ENCODE results near the gene RYR1.
"Not testable (repeated sequence)": the region's sequence is repeated elsewhere in the genome, so short reads cannot be mapped to it uniquely, and the experiment has no call there.

Gene RYR1

DNA sequence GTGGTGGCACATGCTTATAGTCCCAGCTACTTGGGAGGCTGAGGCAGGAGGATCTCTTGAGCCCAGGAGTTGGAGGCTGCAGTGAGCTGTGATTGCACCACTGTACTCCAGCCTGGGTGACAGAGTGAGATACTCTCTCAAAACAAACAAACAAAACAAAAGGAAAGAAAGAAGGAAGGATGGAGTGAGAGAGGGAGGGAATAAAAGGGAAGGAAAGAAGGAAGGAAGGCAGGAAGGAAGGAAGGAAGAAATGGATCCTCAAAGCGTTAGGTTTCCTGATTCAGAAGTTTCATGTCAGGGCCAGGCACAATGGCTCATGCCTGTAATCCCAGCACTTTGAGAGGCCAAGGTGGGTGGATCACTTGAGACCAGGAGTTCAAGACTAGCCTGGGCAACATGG lies 84.5 kb downstream of the RYR1 start:
- DNase-seq = not testable (repeated sequence)

DNA sequence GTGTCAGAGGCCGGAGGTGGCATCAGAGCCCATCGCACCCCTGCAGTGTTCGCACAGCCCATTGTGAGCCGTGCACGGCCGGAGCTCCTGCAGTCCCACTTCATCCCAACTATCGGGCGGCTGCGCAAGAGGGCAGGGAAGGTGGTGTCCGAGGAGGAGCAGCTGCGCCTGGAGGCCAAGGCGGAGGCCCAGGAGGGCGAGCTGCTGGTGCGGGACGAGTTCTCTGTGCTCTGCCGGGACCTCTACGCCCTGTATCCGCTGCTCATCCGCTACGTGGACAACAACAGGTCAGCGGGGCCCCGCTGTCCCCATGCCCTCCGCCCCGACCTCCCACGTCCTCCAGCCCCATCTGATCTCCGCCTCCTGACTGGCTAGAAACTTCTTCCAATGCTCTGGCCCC lies 85.7 kb downstream of the RYR1 start:
- no peak for DNase-seq

DNA sequence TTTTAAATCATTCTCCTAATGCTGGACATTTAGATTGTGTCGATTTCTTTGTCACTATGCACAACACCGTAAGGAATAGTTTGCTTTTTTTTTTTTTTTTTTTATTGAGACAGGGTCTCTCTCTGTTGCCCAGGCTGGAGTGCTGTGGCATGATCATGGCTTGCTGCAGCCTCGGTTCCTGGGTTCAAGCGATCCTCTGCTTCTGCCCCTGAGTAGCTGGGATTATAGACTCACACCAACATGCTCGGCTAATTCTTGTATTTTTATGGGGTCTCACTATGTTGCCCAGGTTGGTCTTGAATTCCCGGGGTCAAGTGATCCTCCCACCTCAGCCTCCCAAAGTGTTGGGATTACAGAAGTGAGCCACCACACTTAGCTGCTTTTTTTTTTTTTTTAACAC lies 86.5 kb downstream of the RYR1 start:
- DNase-seq = no peak

DNA sequence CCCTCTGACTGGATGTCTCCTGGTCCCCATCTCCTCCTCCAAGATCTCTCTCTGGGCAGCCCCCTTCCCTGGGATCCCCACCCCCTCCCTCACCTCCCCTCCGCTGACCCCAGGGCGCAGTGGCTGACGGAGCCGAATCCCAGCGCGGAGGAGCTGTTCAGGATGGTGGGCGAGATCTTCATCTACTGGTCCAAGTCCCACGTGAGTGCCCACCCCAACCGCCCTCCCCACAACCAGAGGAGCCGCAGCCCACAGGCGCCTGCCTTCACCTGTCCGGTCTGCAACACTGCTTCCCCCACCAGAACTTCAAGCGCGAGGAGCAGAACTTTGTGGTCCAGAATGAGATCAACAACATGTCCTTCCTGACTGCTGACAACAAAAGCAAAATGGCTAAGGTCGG lies 89.4 kb downstream of the RYR1 start:
- no peak for DNase-seq

DNA sequence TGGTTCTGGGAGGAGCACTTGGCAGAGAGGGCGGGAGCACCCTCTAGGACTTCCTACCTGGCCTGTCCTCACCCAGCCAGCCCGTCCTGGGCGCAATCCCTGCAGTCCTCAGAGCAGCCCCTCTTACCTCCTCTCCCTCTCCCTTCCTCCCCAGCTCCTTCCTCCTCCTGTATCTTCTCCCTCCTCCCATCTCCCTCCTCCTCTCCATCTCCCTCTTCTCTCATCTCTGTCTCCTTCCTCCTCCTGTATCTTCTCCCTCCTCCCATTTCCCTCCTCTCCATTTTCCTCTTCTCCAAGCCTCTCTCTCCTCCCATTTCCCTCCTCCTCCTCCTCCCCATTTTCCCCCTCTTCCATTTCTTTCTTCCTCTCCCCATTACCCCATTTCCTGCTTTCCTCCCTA lies 89.8 kb downstream of the RYR1 start:
- DNase-seq = no peak

DNA sequence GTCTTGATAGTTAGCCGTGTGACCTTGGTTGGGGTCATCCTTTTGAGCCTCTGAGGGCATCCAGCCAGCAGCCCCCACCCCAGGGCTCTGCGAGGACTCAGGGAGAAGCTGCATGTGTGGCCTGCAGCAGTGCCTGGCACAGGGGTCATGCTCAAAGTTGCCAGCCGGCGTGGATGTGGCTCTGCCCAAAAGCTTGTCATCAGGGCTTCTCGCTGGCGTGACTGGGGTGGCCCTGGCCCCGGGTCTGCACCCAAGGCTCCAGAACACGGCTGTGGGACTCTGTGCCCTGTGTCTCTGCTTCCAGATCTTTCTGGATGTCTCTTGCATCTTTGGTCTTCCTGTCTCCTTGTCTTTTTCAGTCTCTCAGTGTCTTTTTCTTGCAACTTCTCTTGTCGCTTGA lies 90.9 kb downstream of the RYR1 start:
- no peak for DNase-seq

DNA sequence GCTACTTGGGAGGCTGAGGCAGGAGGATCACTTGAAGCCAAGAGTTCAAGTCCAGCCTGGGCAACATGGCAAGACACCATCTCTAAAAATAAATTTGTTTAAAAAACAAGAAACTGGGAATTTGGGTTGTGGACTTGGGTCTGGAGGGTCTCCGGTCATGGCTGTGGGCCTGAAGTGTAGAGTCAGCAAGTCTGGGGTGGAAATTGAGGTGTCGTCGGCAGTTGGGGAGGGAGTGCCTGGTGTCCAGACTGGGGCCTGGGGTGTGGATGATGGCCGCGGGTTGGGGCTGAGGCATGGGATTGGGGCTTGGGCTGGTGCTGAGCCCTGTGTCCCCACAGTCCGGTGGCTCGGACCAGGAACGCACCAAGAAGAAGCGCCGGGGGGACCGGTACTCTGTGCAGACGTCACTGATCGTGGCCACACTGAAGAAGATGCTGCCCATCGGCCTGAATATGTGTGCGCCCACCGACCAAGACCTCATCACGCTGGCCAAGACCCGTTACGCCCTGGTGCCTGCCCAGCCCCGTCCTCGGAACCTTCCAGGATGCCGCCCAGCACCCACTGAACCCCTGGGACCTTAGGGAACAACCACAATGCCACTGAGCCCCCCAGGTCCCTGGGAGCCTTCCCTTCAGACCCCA lies 91.6 kb downstream of the RYR1 start:
- no peak for DNase-seq

DNA sequence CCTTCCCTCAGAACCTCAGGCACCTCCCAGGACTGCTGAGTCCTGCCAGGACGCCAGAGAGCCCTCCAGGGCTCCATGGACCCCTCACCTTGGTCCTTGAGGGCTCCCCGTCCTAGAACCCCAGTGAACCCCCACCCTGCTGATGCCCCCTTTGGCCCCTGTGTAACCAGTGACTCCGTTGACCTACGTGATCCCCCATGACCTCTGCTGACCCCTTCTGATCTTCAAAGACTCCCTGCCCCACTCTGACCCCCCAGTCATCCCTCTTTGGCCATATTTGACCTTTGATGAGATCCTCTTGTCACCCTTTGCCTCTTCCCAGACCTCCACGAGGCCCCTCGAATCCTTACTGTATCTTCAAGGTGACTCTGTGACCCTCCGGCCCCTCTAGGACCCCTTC lies 92.9 kb downstream of the RYR1 start:
- DNase-seq = no peak

DNA sequence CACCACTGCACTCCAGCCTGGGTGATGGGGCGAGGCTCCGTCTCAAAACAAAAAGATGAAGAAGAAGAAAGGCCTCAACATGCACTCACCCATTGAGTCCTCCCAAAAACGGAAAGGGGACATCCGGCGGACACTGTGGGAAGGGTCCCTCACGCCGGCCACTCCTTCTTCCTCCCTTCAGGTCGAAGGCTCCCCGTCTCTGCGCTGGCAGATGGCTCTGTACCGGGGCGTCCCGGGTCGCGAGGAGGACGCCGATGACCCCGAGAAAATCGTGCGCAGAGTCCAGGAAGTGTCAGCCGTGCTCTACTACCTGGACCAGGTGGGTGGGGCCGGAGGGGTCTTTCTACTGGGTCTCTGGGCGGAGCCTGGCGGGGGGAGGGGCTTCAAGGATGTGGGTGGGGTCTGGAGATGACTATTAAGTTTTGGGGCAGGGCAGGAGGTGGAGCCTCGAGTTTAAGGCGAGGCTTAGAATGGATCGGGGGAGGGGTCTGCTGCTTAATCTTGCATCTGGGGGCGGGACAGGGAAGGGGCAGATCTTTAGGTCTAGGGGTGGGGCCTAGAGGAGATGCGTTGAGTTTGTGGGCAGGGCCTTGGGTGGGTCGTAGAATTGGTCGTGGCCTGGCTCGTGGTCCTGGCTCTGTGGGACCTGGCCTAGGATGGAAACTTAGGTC lies 94.1 kb downstream of the RYR1 start:
- no peak for DNase-seq

DNA sequence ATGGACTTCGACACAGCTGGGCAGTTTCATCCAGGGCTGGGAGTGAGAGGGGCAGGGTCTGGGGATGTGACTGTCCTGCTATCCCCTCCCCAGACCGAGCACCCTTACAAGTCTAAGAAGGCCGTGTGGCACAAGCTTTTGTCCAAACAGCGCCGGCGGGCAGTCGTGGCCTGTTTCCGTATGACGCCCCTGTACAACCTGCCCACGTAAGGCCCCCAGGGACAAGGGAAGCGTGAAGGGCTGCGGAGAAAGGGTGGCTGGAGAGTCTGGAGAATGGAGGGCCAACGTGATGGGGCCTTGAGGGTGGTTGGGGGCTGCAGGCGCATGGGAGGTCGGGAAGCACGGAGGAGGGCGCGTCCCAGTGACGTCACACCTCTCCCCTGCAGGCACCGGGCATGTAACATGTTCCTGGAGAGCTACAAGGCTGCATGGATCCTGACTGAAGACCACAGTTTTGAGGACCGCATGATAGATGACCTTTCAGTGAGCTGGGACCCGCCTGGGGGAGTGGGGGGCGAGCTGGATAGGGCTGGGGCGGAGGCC lies 94.8 kb downstream of the RYR1 start:
- DNase-seq = no peak

DNA sequence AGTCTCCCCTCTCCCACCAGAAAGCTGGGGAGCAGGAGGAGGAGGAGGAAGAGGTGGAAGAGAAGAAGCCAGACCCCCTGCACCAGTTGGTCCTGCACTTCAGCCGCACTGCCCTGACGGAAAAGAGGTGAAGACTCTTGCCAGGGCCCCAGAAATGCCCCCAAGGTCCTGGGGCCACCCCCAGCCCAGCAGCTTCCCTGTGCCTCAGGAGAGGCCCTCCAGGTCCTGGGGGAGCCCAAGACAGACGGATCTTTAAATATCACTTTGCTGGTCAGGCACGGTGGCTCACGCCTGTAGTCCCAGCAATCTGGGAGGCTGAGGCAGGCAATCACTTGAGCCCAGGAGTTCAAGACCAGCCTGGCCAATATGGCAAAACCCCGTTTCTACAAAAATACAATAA lies 95.4 kb downstream of the RYR1 start:
- no peak for DNase-seq

DNA sequence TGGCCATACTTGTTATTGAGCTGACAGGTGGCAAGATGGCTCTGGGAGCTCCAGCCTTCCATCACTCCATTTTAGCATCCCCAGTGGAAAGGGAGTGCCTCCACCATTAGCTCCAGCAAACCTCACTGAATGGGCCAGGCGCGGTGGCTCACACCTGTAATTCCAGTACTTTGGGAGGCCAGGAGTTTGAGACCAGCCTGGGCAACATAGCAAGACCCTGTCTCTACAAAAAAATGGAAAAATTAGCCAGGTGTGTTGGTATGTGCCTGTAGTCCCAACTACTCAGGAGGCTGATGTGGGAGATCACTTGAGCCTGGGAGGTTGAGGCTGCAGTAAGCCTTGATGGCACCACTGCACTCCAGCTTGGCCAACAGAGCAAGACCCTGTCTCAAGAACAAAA lies 98.0 kb downstream of the RYR1 start:
- DNase-seq = no peak

DNA sequence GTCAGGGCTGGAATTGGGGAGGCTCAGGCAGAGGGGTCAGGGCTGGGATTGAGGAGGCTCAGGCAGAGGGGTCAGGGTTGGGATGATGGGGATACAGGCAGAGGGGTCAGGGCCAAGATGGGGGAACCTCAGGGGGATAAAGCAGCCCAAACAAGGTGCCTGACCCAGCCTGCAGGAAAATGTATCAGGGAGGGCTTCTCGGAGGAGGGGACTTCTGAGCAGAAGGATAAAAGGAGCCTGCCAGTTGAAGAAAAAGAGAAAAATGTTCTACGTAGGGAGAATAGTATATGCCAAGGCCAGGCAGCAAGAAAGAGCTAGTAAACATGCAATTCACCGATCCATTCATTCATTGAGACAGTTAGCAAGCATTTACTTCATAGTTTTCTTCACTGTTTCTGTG lies 99.4 kb downstream of the RYR1 start:
- no peak for DNase-seq

DNA sequence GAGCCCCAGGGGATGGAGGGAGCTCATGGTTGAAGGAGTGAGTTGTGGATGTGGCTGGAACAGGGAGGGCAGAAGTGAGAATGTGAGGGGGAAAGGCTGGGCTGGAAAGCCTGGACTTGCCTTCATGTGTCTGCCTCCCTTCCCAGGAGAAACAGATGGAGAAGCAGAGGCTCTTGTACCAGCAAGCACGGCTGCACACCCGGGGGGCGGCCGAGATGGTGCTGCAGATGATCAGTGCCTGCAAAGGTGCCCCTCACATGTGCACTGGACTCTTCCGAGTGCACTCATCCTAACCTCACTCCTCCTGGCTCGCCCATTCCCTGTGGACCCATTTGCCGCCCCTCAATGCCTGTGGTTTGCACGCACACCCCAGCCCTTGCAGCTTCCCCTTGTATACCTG lies 101.1 kb downstream of the RYR1 start:
- no peak for DNase-seq

DNA sequence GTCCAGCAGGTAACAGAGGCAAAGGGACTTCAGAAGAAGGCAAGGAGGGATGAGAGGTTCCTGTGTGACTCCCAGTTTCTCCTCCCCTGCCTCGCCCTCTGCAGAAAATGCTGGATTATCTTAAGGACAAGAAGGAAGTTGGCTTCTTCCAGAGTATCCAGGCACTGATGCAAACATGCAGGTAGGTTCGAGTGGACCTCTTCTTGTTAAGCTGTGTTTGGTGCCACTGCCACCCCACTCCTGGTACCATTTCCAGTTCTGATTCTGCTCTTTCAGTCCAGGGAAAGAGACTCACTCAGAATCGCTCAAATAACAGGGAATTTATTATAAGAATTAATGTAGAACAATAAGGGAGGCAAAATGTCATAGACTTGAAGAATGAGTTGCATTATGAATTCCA lies 101.7 kb downstream of the RYR1 start:
- DNase-seq = no peak

DNA sequence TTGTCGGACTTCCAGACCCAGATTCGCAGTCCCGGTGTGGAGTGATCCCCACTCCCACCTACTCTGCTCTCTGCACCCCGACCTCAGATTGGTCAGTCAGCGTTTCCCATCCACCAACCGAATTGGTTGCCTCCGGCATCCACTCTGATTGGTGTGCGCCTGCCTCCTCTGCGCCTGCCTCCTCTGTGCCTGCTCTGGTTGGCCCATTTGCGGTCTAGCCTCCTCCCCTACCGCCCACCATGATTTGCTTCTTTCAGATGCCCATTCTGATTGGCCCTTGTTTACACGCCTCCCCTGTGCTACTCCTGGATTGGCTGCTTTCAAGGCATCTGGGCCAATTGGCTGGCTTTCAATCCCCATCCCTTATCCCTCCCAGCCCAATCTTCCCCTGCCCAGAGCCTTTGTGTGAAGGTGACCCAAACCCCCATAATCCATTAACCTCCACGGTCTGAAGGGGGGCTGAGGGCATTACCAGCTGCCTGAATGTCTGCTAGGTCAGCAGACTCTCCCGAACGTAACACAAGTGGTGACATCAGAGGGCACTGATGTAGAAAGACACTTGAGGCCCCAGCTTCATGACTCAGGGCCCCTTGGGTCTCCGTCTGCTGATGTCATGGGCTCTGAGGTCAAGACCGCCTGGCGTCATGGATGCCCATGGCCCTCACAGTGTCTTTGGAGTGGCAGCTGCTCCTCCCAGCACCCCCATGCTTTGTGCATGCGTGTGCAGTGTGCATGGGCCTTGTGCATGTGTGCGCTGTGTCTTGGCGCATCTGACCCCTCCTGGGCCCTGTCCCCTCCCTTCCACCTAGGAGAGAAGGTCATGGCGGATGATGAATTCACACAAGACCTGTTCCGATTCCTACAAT lies 103.8 kb downstream of the RYR1 start:
- DNase-seq = no peak

DNA sequence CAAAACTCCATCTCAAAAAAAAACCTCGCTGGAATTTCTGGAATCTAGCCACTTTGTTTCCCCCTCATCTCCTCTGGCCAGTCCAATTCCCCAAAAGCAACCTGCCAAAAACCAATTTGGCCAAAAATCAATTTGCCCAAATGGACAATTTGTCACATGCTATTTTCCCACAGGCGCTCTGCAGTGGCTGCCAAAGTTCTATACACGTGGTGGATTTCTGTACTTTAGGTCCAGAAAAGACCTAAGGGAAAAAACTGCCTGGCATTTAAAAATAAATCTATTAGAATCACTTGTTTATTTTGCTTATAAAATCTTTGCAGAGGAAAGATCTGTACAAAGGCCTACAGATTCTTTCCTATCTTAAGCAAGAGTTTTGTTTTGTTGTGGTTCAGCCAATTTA lies 104.9 kb downstream of the RYR1 start:
- DNase-seq = no peak

DNA sequence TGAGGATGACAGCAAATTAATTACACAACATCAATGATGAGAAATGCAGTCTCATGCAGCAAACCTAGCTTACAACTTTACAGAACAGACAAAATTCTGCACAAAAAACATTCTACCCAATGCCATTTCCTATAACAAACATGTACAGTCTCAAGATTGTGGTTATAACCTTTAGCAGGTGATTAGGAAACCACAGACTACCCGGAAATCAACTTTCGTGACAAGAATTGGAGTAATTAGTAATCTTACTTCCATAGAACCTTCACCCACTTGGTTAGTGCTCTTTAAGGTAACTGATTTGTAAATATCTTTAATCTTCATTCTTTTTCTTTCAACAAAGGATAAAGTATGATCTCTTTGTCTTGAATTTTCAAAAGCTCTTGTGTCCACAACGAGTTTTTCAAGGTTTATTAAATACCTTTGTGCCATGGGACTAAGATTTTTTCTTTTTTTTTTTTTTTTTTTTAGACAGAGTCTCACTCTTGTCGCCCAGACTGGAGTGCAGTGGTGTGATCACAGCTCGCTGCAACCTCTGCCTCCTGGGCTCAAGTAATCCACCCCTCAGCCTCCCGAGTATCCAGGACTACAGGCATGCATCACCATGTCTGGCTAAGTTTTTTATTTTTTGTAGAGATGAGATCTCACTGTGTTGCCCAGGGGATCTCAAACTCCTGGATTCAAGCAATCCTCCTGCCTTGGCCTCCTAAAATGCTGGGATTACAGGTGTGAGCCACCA lies 105.5 kb downstream of the RYR1 start:
- no peak for DNase-seq

DNA sequence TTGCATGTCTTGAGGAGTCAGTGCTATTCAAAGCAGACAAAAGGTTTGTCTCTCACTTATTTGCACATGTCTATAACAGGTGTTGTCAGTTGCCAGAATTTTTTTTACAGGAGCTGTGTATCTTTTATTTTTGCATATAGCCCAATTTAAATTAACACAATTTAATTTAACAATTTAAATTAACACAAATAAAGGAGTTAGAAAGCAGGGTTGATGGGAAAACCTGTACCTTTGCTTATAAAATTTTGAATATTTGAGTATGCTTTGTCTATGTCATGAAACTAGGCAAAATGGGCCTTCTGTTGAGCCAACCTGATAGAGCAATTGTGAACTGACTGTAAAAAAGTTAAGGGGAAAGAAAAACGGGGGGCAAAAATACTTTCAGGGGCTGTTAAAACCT lies 106.3 kb downstream of the RYR1 start:
- no peak for DNase-seq

DNA sequence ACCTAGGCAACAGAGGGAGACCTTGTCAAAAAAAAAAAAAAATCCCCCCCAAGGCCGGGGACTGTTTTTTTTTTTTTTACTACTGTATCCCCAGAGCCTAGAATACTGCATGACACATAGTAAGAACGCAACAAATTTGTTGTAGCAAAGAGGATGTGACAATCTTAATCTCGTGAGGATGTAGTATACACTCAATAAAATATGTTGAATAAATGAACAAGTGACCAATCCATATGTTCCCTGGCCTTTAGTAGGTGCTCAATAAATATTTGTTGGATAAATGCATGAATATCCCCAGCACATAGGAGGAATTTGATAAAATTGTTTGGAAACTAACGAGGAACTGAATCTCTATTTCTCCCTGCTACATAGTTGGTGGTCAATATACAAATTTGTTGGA lies 108.5 kb downstream of the RYR1 start:
- no peak for DNase-seq

DNA sequence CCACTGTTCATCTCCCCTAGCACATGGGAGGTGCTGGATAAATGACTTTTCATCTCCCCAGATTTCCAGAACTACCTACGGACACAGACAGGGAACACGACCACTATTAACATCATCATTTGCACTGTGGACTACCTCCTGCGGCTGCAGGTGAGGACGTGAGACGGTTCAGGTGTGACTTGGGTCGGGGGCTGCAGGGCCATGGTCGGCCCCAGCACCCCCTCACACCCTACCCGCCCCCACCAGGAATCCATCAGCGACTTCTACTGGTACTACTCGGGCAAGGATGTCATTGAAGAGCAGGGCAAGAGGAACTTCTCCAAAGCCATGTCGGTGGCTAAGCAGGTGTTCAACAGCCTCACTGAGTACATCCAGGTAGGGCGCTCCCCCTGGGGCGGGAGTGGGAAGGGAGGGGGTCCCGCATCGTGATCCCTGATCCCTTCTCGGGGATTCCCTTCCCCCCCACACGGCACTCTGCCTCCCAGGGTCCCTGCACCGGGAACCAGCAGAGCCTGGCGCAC lies 109.9 kb downstream of the RYR1 start:
- no peak for DNase-seq

DNA sequence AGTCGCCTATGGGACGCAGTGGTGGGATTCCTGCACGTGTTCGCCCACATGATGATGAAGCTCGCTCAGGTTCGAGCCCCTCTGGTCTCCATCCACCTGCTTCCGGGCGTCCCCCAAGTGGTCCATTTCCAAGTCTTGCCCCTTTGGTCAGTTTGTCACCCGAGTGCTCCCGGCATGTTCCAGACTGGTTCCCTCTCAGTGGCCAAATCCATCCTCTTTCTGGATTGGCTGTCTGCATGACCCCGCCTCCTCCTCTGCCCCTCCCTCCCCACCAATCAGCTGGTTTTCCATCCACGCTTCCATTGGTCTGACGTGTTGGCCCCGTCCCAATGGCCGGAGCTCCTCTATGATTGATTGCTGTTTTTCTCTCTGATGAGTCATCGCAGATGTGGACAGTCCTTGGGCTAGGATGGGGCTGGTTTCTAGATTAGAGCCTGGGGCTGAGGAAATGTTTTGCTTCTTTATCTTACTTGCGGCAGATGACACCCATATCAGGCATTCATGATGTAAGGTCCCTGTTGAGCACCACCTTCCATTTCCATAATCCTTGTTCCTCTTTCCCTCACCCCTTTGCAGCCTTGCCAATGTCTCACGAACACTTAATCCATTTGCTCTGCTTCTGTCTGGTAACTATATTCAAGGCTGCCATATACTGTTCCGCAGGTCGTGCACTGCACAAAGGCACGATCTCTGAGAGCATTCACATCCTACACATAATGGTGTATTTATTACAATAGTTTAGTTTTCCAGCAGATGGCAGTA lies 110.5 kb downstream of the RYR1 start:
- peak; percentile 42 for DNase-seq

All from NCI-H1105 treated with DMSO at 0.1 percent for 48 hours (cell line).